Measurements from ENCODE around the gene E2F2.
A peak's percentile ranks its signal among the peaks of the same experiment; 100 is the strongest.

E2F2 gene

DNA sequence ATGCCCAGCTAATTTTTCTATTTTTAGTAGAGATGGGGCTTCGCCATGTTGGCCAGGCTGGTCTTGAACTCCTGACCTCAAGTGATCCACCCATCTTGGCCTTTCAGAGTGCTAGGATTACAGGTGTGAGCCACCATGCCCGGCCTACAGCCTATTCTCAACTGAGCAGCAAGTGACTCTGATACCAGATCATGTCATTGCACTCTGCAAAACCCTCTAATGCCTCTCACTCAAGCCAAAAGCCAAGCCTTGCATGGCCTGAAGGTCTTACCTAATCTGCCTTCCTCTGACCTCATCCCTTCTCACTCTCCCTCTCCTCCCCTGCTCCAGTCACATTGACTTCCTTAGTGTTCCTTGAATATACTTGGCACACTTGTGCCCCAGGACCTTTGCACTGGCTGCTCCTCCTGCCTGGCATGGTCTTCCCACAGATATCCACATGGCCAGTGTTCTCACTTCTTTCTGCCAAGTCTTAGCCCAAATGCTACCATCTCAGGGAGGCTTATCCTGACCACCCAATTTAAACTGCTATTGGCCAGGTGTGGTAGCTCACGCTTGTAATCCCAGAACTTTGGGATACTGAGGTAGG lies 38.8 kb downstream of the E2F2 start:
- peak overlapping the region; percentile 64 for H3K27ac Mint-ChIP-seq

DNA sequence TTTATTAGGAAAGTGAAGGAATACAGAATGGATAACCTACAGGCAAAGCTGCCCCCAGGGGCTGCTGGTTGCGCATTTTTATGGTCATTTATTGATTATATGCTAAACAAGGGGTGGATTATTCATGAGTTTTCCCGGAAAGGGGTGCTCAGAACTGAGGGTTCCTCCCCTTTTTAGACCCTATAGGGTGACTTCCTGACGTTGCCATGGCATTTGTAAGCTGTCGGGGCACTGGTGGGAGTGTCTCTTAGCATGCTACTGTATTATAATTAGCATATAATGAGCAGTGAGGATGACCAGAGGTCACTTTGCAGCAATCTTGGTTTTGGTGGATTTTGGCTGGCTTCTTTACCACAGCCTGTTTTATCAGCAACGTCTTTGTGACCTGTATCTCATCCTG lies 41.2 kb downstream of the E2F2 start:
- TF ChIP-seq, protein P1, sequence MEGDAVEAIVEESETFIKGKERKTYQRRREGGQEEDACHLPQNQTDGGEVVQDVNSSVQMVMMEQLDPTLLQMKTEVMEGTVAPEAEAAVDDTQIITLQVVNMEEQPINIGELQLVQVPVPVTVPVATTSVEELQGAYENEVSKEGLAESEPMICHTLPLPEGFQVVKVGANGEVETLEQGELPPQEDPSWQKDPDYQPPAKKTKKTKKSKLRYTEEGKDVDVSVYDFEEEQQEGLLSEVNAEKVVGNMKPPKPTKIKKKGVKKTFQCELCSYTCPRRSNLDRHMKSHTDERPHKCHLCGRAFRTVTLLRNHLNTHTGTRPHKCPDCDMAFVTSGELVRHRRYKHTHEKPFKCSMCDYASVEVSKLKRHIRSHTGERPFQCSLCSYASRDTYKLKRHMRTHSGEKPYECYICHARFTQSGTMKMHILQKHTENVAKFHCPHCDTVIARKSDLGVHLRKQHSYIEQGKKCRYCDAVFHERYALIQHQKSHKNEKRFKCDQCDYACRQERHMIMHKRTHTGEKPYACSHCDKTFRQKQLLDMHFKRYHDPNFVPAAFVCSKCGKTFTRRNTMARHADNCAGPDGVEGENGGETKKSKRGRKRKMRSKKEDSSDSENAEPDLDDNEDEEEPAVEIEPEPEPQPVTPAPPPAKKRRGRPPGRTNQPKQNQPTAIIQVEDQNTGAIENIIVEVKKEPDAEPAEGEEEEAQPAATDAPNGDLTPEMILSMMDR (IDR thresholded peaks at IDR 0.05) = no peak
- Mint-ChIP-seq H3K36me3 (ENCODE audit: low read depth) (no peaks in the 10 kb centered on the region), H3K4me3 (no peak overlapping the region), H3K4me1 (peaks cover 15% of the 10 kb centered on the region), H3K9me3 (no peaks in the 10 kb centered on the region), H3K27me3 (ENCODE audit: low read depth, poor library complexity) (peaks cover 46% of the 10 kb centered on the region), H3K27ac (no peak overlapping the region)
- DNase-seq = no peak

More for the DNA sequence above, 38.8 kb downstream of the E2F2 start:
- Mint-ChIP-seq H3K27me3 (ENCODE audit: low read depth, poor library complexity) (peaks cover 40% of the 10 kb centered on the region), H3K4me1 (no peaks in the 10 kb centered on the region), H3K36me3 (ENCODE audit: low read depth) (no peaks in the 10 kb centered on the region), H3K4me3 (no peak overlapping the region), H3K9me3 (no peaks in the 10 kb centered on the region)
- TF ChIP-seq, protein P1 (IDR thresholded peaks at IDR 0.05) = no peak
- DNase-seq = no peak

DNA sequence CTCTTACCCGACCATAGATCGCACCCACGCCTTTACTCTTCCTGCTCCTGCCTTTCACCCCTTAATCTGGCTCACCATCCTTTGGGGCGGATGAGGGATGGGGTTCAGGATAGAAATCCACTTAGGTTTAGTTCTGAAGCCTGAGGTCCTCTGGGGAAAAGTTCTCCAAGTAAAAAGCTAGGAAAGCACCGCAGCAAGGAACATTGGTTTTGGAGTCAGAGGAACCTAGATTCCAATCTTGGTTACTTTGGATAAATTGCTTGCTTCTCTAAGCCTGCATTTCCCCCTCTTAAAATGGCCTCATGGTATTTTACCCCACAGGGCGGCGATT lies 46.1 kb downstream of the E2F2 start:
- TF ChIP-seq, protein P1 (IDR thresholded peaks at IDR 0.05) = no peak
- no peaks in the 10 kb centered on the region for H3K9me3 Mint-ChIP-seq
- no peaks in the 10 kb centered on the region for H3K36me3 Mint-ChIP-seq (ENCODE audit: low read depth)
- no peak overlapping the region for H3K27ac Mint-ChIP-seq
- DNase-seq = no peak
- H3K27me3 Mint-ChIP-seq (ENCODE audit: low read depth, poor library complexity) = peaks cover 21% of the 10 kb centered on the region
- peak overlapping the region; percentile 88 for H3K4me3 Mint-ChIP-seq
- H3K4me1 Mint-ChIP-seq = peaks cover 51% of the 10 kb centered on the region

DNA sequence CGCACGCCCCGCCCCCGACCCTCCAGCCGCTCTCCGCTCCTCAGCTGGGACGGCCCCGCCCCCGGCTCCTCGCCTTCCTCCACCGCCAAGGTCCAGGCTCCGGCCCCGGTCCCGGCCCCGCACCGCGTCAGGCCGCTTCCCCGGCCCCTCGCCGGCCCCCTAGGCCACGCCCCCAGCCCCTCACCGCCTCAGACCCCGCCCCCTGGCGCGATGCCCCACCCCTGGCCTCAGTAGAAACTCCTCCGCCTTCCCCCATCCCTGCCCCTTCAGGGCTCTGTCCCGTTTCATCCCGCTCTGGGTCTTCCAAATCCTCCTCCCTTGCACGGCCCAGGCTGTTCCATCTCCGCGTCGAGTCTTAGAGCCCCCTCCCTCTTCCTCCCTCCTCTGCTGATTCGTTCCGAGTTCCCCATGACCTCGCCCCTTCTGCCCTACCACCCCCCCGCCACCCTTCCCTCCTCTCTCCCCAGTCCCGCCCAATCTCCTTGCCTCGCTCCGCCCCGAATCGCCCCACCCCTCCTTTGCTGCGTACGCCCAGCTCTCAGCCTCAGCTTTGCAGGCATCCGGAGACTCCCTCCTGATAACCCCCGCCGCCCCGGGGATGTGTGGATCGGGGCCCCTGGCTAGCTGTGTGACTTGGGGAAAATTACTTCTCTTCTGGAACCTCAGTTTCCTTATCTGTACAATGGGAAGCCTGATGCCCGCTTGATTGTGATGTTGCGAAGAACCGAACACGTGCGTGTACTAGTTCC lies 46.6 kb downstream of the E2F2 start:
- Mint-ChIP-seq H3K36me3 (ENCODE audit: low read depth) (no peaks in the 10 kb centered on the region), H3K9me3 (no peaks in the 10 kb centered on the region), H3K27me3 (ENCODE audit: low read depth, poor library complexity) (peaks cover 20% of the 10 kb centered on the region), H3K27ac (peak overlapping the region; percentile 85), H3K4me1 (peaks cover 55% of the 10 kb centered on the region), H3K4me3 (peak overlapping the region; percentile 88)
- DNase-seq = peak; percentile 98
- TF ChIP-seq, protein P1 (IDR thresholded peaks at IDR 0.05) = no peak

DNA sequence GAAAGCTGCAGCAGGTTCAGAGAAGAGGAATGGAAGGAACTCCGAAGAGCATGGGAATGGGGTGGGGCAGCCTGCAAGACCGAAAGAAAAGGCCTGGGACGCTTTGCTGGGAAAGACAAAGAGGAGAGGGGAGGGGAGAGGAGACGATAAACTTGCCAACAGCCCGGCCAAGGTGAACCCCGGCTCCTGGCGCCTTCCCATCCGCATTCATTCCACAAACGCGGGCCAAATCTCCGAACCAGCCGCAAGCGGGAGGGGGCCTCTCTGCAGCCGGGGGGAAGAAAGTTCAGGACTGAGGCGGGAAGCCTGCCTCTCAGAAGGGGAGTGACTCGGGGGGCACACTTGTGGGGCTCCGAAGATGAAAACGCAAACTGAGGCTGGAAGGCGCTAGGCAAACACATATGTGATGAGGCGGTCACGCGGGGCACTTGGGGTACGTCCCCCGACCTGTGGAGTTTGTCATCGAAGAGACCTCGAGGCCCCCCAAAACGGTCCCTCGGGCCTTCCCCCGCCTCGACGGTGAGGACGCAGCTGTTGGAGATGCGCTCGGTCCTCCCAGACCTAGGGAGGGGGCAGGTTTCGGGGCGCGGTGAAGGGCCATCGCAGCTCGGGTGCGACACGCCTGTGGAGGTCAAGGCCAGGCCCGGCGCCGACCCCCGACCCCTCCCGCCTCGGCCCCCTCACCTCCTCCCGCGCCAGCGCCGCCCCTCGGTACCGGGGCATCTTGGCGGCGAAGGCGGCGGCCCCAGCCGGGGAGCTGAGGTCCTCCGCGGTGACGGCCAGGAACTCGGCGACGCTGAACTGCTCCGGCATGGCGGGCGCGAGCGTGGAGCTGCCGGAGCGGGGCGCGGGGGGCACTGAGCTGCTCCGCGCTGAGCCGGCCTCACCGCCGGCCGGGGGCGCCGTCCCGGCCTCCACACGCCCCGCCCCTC lies 47.4 kb downstream of the E2F2 start, which contains the start of gene ASAP3:
TSS of gene ASAP3 (minus strand) at position 859 of the 932 bp plus-strand sequence. CDS start at position 813, 46 bp downstream.
- Mint-ChIP-seq H3K4me1 (peaks cover 64% of the 10 kb centered on the region), H3K4me3 (peak within 1 kb of the TSS; percentile 95)

More for the DNA sequence above, 47.4 kb downstream of the E2F2 start, which contains the start of gene ASAP3:
- H3K36me3 Mint-ChIP-seq (ENCODE audit: low read depth) = no peaks in the 10 kb centered on the region
- peak within 1 kb of the TSS; percentile 85 for H3K27ac Mint-ChIP-seq
- TF ChIP-seq, protein P1 (IDR thresholded peaks at IDR 0.05) = no peak
- DNase-seq = peak; percentile 44
- H3K27me3 Mint-ChIP-seq (ENCODE audit: low read depth, poor library complexity) = peaks cover 16% of the 10 kb centered on the region
- no peaks in the 10 kb centered on the region for H3K9me3 Mint-ChIP-seq
